SH-SY5Y (cell line): Measurements from ENCODE around the gene TMEM178B.

ENCODE experiments used
- GATA2 ChIP-seq: IDR thresholded peaks from 2 replicates; pipeline ENCODE4 v1.6.1; 2011; ENCODE audit warnings: mild to moderate bottlenecking, low read depth, low read length
- GATA3 ChIP-seq: IDR thresholded peaks from 2 replicates; pipeline ENCODE4 v1.6.1; 2011; ENCODE audit warnings: low read depth, mild to moderate bottlenecking, low read length, moderate library complexity

DNA sequence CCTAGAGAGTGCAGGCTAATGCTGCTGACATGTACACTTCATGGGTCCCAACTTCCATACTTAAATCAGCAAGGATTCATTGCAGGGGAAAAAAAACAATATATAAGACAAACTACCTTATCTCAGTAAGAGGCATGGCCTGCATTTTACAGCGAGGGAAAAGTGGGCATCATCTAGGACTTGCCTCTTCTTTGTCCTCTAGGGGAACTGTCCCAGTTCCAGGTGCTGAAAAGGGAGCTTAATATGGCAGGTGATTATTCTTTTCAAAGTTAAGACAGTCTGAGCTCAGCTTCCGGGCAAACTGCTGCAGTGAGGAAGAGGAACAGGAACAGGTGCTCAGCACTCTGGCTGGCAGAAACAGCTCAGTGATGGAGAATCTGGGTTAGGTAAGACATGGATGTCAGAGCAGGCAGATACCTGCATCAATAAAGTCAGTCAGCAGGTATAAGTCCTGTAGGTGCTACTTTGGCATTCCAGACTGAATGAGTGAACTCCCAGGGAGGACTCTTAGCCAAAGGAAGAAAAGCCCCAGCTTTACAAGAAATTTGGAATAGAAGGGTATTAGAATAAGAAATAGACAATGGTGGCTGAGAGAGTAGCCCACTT, 147.2 kb downstream of the TMEM178B start:
- TF ChIP-seq GATA3 (no peak), GATA2 (no peak)
